Fibroblast of lung (primary cell): ENCODE results near the gene MMD. TPM values are rescaled to one million over a fixed set of nuclear protein-coding genes. Genes with fewer than 3 reads are reported as not detected.

Experiments used
- DNase-seq, 2 donors: peaks; one replicate each; pipeline versions ENCODE4 v3.0.0 to v3.0.0-alpha.2; 2010; ENCODE audit warnings: low read depth in 2 of 2
- H2AFZ ChIP-seq: 2 replicates; pipeline ENCODE4 v1.5.1; 2012; ENCODE audit warnings: low read length, control low read depth, inconsistent platforms
- H3K27ac ChIP-seq: 2 replicates; pipeline ENCODE4 v1.5.1; 2011; ENCODE audit warnings: low read length, control low read depth; ENCODE audit not compliant: insufficient read depth
- H3K27me3 ChIP-seq: 2 replicates; pipeline ENCODE4 v1.5.1; 2011; ENCODE audit warnings: mild to moderate bottlenecking, low read length; ENCODE audit not compliant: control insufficient read depth, insufficient read depth
- H3K36me3 ChIP-seq: 2 replicates; pipeline ENCODE4 v1.5.1; 2011; ENCODE audit warnings: low read length; ENCODE audit not compliant: control insufficient read depth, insufficient read depth
- H3K4me1 ChIP-seq: 2 replicates; pipeline ENCODE4 v1.5.1; 2011; ENCODE audit warnings: low read length; ENCODE audit not compliant: control insufficient read depth, insufficient read depth; ENCODE audit errors: extremely low read depth
- H3K4me2 ChIP-seq: 2 replicates; pipeline ENCODE4 v1.5.1; 2011; ENCODE audit warnings: low read length, control low read depth; ENCODE audit not compliant: insufficient read depth; ENCODE audit errors: extremely low read depth
- H3K4me3 ChIP-seq, 4 experiments: fragments of 200-600 bp in 1 of 4; sonication (generic) in 1 of 4; replicated peaks in 1 of 4; 2 replicates each; pipeline ENCODE4 v1.5.1; 2011 to 2016; ENCODE audit warnings: low read length in 4 of 4, low read depth in 3 of 4, mild to moderate bottlenecking in 3 of 4, control low read depth in 2 of 4, inconsistent platforms in 1 of 4, mixed read lengths in 1 of 4; ENCODE audit not compliant: insufficient read depth in 1 of 4; ENCODE audit errors: control extremely low read depth in 1 of 4
- H3K79me2 ChIP-seq: 2 replicates; pipeline ENCODE4 v1.5.1; 2012; ENCODE audit warnings: mild to moderate bottlenecking, low read length, inconsistent platforms; ENCODE audit not compliant: control insufficient read depth, insufficient read depth
- H3K9ac ChIP-seq: 2 replicates; pipeline ENCODE4 v1.5.1; 2011; ENCODE audit warnings: mild to moderate bottlenecking, low read length, control low read depth; ENCODE audit not compliant: insufficient read depth
- H3K9me3 ChIP-seq: 2 replicates; pipeline ENCODE4 v1.5.1; 2012; ENCODE audit warnings: low read depth, low read length; ENCODE audit not compliant: control insufficient read depth, insufficient read depth
- H4K20me1 ChIP-seq: 2 replicates; pipeline ENCODE4 v1.5.1; 2011; ENCODE audit warnings: low read length; ENCODE audit not compliant: control insufficient read depth, insufficient read depth; ENCODE audit errors: extremely low read depth
- EZH2 ChIP-seq: IDR thresholded peaks from 2 replicates; pipeline ENCODE4 v1.5.1; 2012; ENCODE audit warnings: low read length, control low read depth, mild to moderate bottlenecking; ENCODE audit errors: missing control alignments
- polyA plus RNA-seq, 2 donors: library from polyadenylated mRNA; depleted of rRNA in 1 of 2; stranded (reverse) in 1 of 2; unstranded in 1 of 2; fragments of >200 nt; gene quantifications; 2 replicates each; pipeline ENCODE4 v1.2.1, GENCODE V29; 2011 to 2012; ENCODE audit warnings: missing spikeins in 1 of 2
- total RNA-seq: library from RNA; depleted of rRNA; stranded (reverse); fragments of >200 nt; gene quantifications from 2 replicates; pipeline ENCODE4 v1.2.1, GENCODE V29; 2014
- TF ChIP-seq, protein P1 (sequence below), 2 donors: IDR thresholded peaks in 1 of 2; conservative IDR thresholded peaks in 1 of 2; 1 replicate in 1 of 2; 2 replicates in 1 of 2; pipeline ENCODE4 v1.5.1; 2011 to 2012; ENCODE audit warnings: low read length in 2 of 2, control low read depth in 1 of 2, inconsistent platforms in 1 of 2, low read depth in 1 of 2, mild to moderate bottlenecking in 1 of 2

MMD gene
- total and polyA plus RNA-seq, 2 donors (not counting 1 experiment from before 2014, with no cell fraction given) = 16.0 to 36.3 TPM

DNA sequence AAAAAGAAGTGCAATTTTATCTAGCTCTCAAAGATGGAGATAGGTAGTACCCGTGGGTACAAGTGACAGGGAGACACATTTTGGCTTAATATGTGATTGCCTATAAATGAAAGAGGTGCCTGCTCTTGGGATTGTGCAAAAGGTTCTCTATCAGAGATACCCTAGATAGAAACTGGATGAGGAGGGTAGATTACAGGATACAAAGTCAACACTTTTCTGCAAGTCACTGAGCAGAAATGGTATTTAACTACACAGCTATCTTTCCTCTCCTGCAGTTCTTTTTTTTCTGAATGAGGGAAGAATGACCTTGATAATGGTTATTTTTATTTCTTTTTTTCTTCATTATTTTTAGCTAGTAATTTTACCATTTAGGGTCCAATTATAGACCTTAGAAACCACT is 67.6 kb downstream of the MMD start:
- no peaks in the 10 kb centered on the region for H3K9me3 ChIP-seq
- H3K4me2 ChIP-seq = no peak overlapping the region
- no peak overlapping the region for H3K27ac ChIP-seq
- H3K9ac ChIP-seq = no peak overlapping the region
- no peaks in the 10 kb centered on the region for H3K27me3 ChIP-seq
- no peaks in the 10 kb centered on the region for H3K36me3 ChIP-seq
- no peaks in the 10 kb centered on the region for H4K20me1 ChIP-seq
- H3K4me1 ChIP-seq = no peaks in the 10 kb centered on the region
- TF ChIP-seq, protein P1, sequence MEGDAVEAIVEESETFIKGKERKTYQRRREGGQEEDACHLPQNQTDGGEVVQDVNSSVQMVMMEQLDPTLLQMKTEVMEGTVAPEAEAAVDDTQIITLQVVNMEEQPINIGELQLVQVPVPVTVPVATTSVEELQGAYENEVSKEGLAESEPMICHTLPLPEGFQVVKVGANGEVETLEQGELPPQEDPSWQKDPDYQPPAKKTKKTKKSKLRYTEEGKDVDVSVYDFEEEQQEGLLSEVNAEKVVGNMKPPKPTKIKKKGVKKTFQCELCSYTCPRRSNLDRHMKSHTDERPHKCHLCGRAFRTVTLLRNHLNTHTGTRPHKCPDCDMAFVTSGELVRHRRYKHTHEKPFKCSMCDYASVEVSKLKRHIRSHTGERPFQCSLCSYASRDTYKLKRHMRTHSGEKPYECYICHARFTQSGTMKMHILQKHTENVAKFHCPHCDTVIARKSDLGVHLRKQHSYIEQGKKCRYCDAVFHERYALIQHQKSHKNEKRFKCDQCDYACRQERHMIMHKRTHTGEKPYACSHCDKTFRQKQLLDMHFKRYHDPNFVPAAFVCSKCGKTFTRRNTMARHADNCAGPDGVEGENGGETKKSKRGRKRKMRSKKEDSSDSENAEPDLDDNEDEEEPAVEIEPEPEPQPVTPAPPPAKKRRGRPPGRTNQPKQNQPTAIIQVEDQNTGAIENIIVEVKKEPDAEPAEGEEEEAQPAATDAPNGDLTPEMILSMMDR (conservative IDR thresholded peaks at IDR 0.05 in 1 of 2, IDR thresholded peaks at IDR 0.05 in 1 of 2; ENCODE audit: low read depth in 1 of 2, low read length in 2 of 2) = no peak
- H3K4me3 ChIP-seq = no peak overlapping the region
- no peaks in the 10 kb centered on the region for H3K79me2 ChIP-seq
- DNase-seq = no peak
- H2AFZ ChIP-seq = no peak overlapping the region

DNA sequence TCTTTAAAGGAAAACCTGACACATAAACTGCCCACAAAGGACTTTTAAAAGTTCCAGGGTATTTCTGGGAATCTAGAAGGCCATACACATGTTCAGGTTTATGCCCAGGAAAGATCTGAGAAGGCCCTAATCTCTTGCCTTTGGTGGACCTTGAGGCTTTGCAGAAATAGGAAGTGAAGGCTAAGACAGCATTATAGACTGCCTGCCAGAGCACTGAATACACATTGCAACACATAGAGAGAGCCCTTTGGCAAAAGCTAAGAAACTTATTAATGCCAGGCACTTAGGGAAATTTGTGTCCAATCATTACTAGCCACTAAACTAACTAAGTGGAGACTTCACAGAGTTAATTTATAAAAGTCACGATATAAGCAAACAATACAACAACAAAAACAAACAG is 70.4 kb downstream of the MMD start:
- Histone ChIP-seq H3K4me2 (no peak overlapping the region), H4K20me1 (peaks cover 2% of the 10 kb centered on the region), H2AFZ (no peak overlapping the region), H3K27ac (no peak overlapping the region), H3K27me3 (no peaks in the 10 kb centered on the region), H3K4me3 (no peak overlapping the region), H3K79me2 (no peaks in the 10 kb centered on the region), H3K9me3 (no peaks in the 10 kb centered on the region), H3K9ac (no peak overlapping the region), H3K36me3 (no peaks in the 10 kb centered on the region), H3K4me1 (no peaks in the 10 kb centered on the region)
- no peak for DNase-seq
- no peak for TF ChIP-seq EZH2
- TF ChIP-seq, protein P1 (conservative IDR thresholded peaks at IDR 0.05 in 1 of 2, IDR thresholded peaks at IDR 0.05 in 1 of 2; ENCODE audit: low read depth in 1 of 2, low read length in 2 of 2) = no peak

DNA sequence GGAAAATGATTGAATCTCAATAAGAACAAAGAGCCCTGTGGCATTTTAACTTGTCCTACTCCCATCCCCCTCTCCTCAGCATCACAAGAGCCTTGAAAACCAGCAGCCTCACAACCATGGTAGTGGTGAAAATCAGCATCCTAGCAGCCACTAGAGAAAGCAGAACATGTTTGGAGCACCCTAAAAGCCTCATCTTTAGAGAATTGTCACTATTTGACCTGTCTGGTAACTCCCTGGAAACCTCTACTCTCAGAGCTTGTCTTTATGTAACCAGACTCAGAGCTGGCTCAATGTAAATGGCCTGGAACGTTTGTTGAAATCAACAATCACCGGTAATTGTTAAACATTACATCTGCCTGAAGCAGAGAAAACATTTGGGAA is 70.8 kb downstream of the MMD start:
- no peaks in the 10 kb centered on the region for H3K79me2 ChIP-seq
- DNase-seq = no peak
- H3K27ac ChIP-seq = no peak overlapping the region
- peaks cover 2% of the 10 kb centered on the region for H4K20me1 ChIP-seq
- no peak overlapping the region for H2AFZ ChIP-seq
- no peaks in the 10 kb centered on the region for H3K36me3 ChIP-seq
- no peak overlapping the region for H3K9ac ChIP-seq
- no peak for TF ChIP-seq EZH2
- H3K4me2 ChIP-seq = no peak overlapping the region
- no peak overlapping the region for H3K4me3 ChIP-seq
- H3K4me1 ChIP-seq = no peaks in the 10 kb centered on the region
- no peaks in the 10 kb centered on the region for H3K27me3 ChIP-seq
- no peaks in the 10 kb centered on the region for H3K9me3 ChIP-seq
